GM21723 (cell line): ENCODE data around the gene DMRTC2.

Experiments used
- ATAC-seq: cut with Tn5 transposase; IDR thresholded peaks from one replicate; pipeline ENCODE4 v1.9.1; 2021; ENCODE audit warnings: mild to moderate bottlenecking, moderate library complexity; ENCODE audit not compliant: unreplicated experiment

The DMRTC2 gene

GRCh38 chr19:41845001-41845050 lies at the start of gene DMRTC2:
Gene DMRTC2 (plus strand): TSS chr19:41845042. CDS start chr19:41847429, 2,387 bp downstream.
- no peak for ATAC-seq

- no peak for ATAC-seq
These were observed 48.5 kb upstream of the DMRTC2 start, which contains the start of gene CEACAM3 for GRCh38 chr19:41796362-41796761. Gene CEACAM3 (plus strand): TSS chr19:41796587. CDS start chr19:41796678, 91 bp downstream.

DNA sequence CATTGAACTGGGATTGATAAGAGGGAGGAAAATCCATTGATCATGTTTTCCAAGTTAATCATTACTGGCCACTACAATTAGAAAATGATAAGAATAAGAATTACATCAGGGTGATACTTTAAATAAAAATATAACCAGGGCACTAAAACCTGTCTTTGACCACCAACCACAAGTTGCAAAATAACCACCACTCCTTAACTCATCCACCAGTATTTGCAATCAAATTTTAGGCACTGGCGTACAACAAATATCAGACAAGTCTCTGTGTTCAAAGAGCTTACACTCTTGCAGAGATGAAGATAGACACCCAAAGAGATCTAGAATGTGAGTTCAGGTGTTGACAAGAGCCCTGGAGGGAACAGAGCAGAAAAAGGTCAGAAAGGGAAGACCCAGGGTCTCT lies 47.9 kb upstream of the DMRTC2 start:
- no peak for ATAC-seq

DNA sequence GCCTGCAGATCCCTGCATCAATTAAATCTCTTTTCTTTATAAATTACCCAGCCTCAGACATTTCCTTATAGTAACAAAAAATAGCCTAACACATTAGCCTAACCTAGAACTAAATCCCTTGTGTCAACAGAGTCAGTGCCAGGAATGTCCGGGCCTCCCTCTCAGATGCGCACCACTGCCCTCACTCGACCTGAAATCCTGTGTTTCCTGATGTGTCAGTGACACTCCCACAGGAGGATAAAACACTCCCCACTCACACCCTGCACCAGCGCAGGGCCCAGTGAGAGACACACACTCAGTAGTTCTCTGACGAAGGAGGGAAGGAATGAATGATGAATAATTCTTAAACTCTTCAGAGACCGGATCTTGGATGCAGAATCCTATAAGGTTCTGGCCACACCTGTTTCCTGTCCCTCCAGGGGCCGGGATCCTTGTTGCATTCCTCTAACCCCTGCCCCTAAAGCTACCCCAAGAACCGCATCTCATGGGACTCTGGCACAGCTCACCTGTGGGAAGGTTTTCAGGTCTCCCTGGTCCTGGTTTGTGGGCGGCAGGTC lies 45.3 kb upstream of the DMRTC2 start:
- ATAC-seq: no peak

- no peak for ATAC-seq
These were observed 43.8 kb upstream of the DMRTC2 start for GRCh38 chr19:41801031-41801430.

GRCh38 chr19:41801792-41802211 lies 43.0 kb upstream of the DMRTC2 start:
- ATAC-seq: no peak

- ATAC-seq: no peak
These were observed 42.1 kb upstream of the DMRTC2 start for GRCh38 chr19:41802770-41803169.

GRCh38 chr19:41804336-41804735 lies 40.5 kb upstream of the DMRTC2 start:
- ATAC-seq: no peak

GRCh38 chr19:41807176-41807575 lies 37.7 kb upstream of the DMRTC2 start:
- no peak for ATAC-seq

- no peak for ATAC-seq
These were observed 35.9 kb upstream of the DMRTC2 start for GRCh38 chr19:41808663-41809566.

GRCh38 chr19:41810301-41810700 lies 34.5 kb upstream of the DMRTC2 start:
- no peak for ATAC-seq

GRCh38 chr19:41811036-41811435 lies 33.8 kb upstream of the DMRTC2 start:
- ATAC-seq: no peak

GRCh38 chr19:41811981-41812380 lies 32.9 kb upstream of the DMRTC2 start:
- ATAC-seq: no peak

DNA sequence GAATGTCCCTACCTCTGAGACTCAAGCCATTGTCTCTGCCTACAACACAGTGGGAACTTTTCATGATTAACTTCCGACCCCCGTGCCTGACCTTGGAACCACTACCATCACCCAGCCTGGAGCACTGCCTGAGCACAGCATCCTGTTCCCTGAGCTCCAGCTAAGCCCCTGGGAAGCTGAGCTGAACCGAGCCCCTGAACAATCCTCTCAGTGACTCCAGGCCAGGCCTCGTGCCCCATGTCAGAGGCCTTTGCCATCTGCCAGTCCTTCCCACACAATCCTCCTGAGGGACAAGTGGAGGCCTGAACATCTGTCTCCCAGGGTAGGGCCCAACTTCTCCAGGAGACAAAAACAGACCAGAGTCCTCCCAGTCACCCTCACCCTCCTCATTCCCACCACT lies 30.9 kb upstream of the DMRTC2 start:
- ATAC-seq: no peak

DNA sequence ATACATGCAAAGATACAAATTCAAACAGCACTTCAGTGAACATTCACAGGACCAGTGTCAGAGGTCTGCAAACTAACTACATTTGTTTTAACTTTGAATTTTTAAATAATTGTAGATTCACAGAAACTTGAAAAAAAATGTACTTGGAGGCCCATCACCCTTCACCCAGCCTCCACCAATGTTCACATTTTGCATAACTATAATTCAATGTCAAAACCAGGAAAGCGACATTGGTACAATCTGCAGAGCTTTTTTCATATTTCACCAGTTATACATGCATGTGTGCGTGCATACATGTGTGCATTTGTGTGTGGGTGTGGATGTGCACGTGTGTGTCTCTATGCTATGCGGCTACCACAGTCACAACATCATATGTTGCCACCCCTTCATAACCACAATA lies 29.5 kb upstream of the DMRTC2 start:
- ATAC-seq: no peak

DNA sequence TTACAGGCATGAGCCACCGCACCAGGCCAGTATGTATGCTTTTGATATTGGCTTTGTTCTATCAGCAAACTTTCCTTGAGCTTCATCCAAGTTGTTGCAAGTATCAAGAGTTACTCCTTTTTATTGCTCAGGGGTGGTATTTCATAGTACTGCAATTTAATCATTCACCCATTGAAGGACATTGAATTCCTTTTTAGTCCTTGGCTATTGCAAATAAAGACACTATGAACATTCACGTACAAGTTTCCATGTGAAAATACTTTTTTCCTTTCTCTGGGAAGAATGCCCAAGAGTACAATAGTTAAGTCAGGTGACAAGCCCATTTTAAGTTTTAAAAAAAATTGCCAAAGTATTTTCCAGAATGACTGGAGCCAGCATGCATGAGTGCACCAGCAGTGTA lies 28.1 kb upstream of the DMRTC2 start:
- no peak for ATAC-seq

- ATAC-seq: no peak
These were observed 23.7 kb upstream of the DMRTC2 start for GRCh38 chr19:41821003-41821735.

DNA sequence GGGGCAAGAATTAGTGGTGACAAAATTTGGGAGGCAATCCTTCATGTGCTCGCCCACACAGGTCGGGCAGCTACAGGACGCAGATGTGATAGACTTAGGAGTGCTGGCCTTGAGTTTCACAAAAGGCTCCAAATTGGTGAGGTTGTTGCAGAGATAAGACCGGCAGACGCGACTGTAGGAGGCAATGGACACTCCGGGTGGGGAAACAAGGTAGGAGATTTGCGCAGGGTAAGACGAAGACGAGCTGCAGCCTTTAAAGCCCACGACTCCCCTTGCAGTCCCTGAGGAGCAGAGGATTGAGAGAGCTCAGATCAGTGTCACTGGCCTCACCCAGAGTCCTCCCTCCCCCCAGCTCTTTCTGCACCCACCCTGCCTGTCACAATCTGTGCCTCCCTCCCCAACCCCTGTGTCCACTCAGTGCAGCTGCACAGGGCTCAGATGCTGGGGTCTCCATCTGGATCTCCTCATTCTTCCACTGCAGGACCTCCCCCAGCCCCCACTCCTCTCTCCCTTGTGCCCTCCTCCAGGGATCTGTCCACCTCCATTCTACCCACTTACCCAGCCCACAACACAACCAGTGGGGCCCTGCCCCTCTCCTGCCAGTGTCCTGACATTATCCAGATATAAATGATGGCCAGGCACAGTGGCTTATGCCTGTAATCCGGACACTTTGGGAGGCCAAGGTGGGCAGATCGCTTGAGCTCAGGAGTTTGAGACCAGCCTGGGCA lies 6.7 kb upstream of the DMRTC2 start:
- no peak for ATAC-seq

GRCh38 chr19:41839211-41839610 lies 5.6 kb upstream of the DMRTC2 start:
- ATAC-seq: no peak

DNA sequence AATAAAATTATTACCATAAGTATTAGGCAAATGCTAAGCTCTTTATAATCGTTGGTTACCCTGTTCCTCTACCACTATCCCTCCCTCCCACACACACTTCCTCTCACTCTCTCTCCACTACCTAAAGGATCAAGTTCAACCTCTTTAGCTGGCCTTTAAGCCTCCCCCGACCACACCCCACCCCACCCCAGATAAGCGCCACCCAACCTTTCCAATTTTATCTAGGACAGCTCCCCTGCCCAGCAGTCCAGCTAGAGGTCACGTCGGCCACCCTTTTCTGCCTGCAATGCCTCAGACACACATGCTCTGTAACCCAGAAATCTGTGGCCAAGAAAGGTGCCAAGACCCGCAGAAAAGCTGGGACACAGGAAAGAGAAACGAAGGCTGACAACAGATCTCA lies 1.5 kb upstream of the DMRTC2 start:
- no peak for ATAC-seq

GRCh38 chr19:41844601-41845000 lies 241 bp upstream of the DMRTC2 start, which contains the start of gene LYPD4:
Gene LYPD4 (minus strand): TSS chr19:41844683. CDS start chr19:41839285, 5,398 bp downstream.
- no peak for ATAC-seq
